ENCODE measurements around the gene RPTOR. TPM values are rescaled to one million over a fixed set of nuclear protein-coding genes. Genes with fewer than 3 reads are reported as not detected.
A peak's percentile ranks its signal among the peaks of the same experiment; 100 is the strongest.

RPTOR gene
- total and polyA plus RNA-seq, 4 donors, result 12.4 to 46.1 (median 29.7) TPM

DNA sequence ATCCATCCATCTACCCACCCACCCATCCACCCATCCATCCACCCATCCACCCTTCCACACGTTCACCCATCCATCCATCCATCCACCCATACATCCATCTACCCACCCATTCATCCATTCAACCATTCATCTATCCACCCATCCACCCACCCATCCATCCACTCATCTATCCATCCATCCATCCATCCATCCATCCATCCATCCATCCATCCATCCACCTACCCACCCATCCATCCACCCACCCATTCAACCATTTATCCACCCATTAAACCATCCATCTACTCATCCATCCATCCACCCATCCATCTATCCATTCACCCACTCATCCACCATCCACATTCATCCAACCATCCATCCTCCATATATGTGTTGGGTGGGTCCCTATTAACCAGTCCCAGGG, 26.2 kb upstream of the RPTOR start:
- TF ChIP-seq, protein P1, sequence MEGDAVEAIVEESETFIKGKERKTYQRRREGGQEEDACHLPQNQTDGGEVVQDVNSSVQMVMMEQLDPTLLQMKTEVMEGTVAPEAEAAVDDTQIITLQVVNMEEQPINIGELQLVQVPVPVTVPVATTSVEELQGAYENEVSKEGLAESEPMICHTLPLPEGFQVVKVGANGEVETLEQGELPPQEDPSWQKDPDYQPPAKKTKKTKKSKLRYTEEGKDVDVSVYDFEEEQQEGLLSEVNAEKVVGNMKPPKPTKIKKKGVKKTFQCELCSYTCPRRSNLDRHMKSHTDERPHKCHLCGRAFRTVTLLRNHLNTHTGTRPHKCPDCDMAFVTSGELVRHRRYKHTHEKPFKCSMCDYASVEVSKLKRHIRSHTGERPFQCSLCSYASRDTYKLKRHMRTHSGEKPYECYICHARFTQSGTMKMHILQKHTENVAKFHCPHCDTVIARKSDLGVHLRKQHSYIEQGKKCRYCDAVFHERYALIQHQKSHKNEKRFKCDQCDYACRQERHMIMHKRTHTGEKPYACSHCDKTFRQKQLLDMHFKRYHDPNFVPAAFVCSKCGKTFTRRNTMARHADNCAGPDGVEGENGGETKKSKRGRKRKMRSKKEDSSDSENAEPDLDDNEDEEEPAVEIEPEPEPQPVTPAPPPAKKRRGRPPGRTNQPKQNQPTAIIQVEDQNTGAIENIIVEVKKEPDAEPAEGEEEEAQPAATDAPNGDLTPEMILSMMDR (IDR thresholded peaks at IDR 0.05; ENCODE audit: control extremely low read depth, extremely low read depth), result no peak
- ATAC-seq (ENCODE audit: insufficient read depth, low FRiP score), result no peak
- Histone ChIP-seq H3K4me3 (no peak overlapping the region), H3K27me3 (ENCODE audit: control insufficient read depth in 3 of 3, insufficient read depth in 3 of 3, low read length in 2 of 3) (peaks cover 0 to 16% (median 0%) of the 10 kb centered on the region in 3 donors), H3K36me3 (ENCODE audit: control insufficient read depth in 4 of 4, insufficient read depth in 4 of 4, low read length in 4 of 4) (no peaks in the 10 kb centered on the region), H3K9ac (ENCODE audit: insufficient read depth in 1 of 2, low read length in 2 of 2) (no peak overlapping the region), H3K9me3 (ENCODE audit: control insufficient read depth in 4 of 4, insufficient read depth in 3 of 4, low read length in 3 of 4) (peaks cover 0 to 3% (median 0%) of the 10 kb centered on the region in 4 donors), H3K4me1 (ENCODE audit: control insufficient read depth in 5 of 5, insufficient read depth in 5 of 5, low read length in 5 of 5) (peaks cover 0 to 6% (median 0%) of the 10 kb centered on the region in 5 donors), H3K27ac (ENCODE audit: low read depth in 1 of 2, low read length in 1 of 2) (no peak overlapping the region)
- WGBS, 2 donors, result 56 to 74% methylated on average over 1 of the region's 1 CpG
- no peak for DNase-seq

DNA sequence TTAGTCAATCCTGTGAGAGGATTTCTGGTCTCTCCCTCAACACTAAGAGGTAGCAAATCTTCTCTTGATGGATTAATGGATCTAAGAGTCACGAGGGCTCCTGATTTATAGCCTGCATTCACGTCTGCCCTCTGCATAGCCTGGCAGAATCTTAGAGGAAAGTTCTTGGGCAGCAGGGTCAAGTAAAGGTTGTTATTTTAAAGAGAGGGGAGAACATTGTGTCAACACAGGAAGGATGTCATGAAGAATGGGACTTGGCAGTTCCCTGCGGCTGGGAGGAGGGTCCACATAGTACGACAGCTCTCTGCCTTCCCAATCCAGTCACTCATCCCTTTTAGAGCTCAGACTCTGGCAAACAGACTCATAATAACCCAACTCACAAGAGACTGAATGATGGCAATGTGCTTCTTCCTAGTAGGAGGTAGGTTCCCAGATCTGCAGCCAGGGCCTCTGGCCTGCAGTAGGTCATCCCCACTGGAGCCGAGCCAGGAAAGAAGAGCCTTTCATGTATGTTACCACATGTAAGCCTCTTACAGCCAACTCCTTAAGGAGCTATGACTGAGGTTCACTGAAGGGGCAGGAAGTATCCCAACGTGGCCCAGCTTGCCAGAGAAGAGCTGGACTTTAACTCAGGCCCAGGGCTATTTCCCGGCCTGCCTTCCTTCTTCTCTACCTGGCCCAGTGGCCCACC, 25.4 kb upstream of the RPTOR start:
- 35 to 41% methylated on average over 7 of the region's 7 CpGs for WGBS, 2 donors
- TF ChIP-seq, protein P1 (IDR thresholded peaks at IDR 0.05; ENCODE audit: control extremely low read depth, extremely low read depth), result no peak
- no peaks in the 10 kb centered on the region for H3K36me3 ChIP-seq (ENCODE audit: control insufficient read depth in 4 of 4, insufficient read depth in 4 of 4, low read length in 4 of 4)
- H3K4me3 ChIP-seq, result no peak overlapping the region
- no peak overlapping the region for H3K27ac ChIP-seq (ENCODE audit: low read depth in 1 of 2, low read length in 1 of 2)
- H3K9ac ChIP-seq (ENCODE audit: insufficient read depth in 1 of 2, low read length in 2 of 2), result no peak overlapping the region
- H3K4me1 ChIP-seq (ENCODE audit: control insufficient read depth in 5 of 5, insufficient read depth in 5 of 5, low read length in 5 of 5), result peaks cover 0 to 6% (median 0%) of the 10 kb centered on the region in 5 donors
- peaks cover 0 to 3% (median 0%) of the 10 kb centered on the region in 4 donors for H3K9me3 ChIP-seq (ENCODE audit: control insufficient read depth in 4 of 4, insufficient read depth in 3 of 4, low read length in 3 of 4)
- ATAC-seq (ENCODE audit: insufficient read depth, low FRiP score) (no peak), DNase-seq (peak in 1 of 3 donors; percentile 36)
- peaks cover 0 to 17% (median 0%) of the 10 kb centered on the region in 3 donors for H3K27me3 ChIP-seq (ENCODE audit: control insufficient read depth in 3 of 3, insufficient read depth in 3 of 3, low read length in 2 of 3)

DNA sequence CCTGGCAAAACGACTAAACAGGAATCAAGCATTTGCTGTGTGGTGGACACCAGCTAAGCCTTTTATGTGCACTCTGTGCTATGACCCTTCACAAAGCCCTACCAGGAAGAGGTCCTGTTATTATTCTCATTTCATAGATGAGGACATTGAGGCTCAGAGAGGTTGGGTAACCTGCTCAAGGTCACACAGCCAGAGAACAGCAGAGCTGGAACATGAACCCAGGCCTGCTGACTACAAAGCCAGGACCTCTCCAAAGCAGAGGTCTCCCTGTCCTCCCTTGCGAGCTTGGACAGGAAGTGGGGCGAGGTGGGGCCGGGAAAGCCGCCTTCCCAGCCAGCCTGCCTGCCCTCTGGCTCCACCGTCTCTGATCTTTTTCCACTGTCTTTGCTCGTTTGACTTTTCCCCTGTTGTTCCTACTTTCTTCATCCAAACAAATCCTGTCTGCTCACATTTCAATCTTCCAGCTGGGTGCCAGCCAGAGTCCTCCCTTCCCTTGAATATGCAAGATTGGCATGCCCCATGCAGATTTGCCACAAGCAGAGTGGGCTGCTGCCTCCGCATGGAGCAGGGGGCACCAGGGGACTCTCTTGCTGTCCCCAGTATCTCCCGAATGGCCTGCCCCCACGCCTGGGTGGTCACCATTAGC, 23.7 kb upstream of the RPTOR start:
- WGBS, 2 donors, result 45 to 52% methylated on average over 10 of the region's 10 CpGs
- TF ChIP-seq, protein P1 (IDR thresholded peaks at IDR 0.05; ENCODE audit: control extremely low read depth, extremely low read depth), result no peak
- no peak for ATAC-seq (ENCODE audit: insufficient read depth, low FRiP score)

More for the DNA sequence above, 23.7 kb upstream of the RPTOR start:
- Histone ChIP-seq H3K9ac (ENCODE audit: insufficient read depth in 1 of 2, low read length in 2 of 2) (no peak overlapping the region), H3K9me3 (ENCODE audit: control insufficient read depth in 4 of 4, insufficient read depth in 3 of 4, low read length in 3 of 4) (peaks cover 0 to 3% (median 0%) of the 10 kb centered on the region in 4 donors), H3K4me1 (ENCODE audit: control insufficient read depth in 5 of 5, insufficient read depth in 5 of 5, low read length in 5 of 5) (peaks cover 0 to 6% (median 0%) of the 10 kb centered on the region in 5 donors), H3K36me3 (ENCODE audit: control insufficient read depth in 4 of 4, insufficient read depth in 4 of 4, low read length in 4 of 4) (no peaks in the 10 kb centered on the region), H3K27ac (ENCODE audit: low read depth in 1 of 2, low read length in 1 of 2) (no peak overlapping the region), H3K4me3 (no peak overlapping the region), H3K27me3 (ENCODE audit: control insufficient read depth in 3 of 3, insufficient read depth in 3 of 3, low read length in 2 of 3) (peaks cover 0 to 17% (median 2%) of the 10 kb centered on the region in 3 donors)
- no peak for DNase-seq

Measured in lung (tissue), 12 donors.